ENCODE measurements around the gene ARFGAP2.

The ARFGAP2 gene

GRCh38 chr11:47163898-47164297 is 12.8 kb downstream of the ARFGAP2 start:
- no peak for TF ChIP-seq GATA3 (IDR thresholded peaks at IDR 0.05; ENCODE audit: low read depth, low read length)
- no peak for TF ChIP-seq GATA2 (IDR thresholded peaks at IDR 0.05; ENCODE audit: low read depth, low read length)

GRCh38 chr11:47163193-47163592 is 13.5 kb downstream of the ARFGAP2 start:
- TF ChIP-seq GATA3 (IDR thresholded peaks at IDR 0.05; ENCODE audit: low read depth, low read length) (no peak), GATA2 (IDR thresholded peaks at IDR 0.05; ENCODE audit: low read depth, low read length) (no peak)

- TF ChIP-seq GATA2 (IDR thresholded peaks at IDR 0.05; ENCODE audit: low read depth, low read length) (no peak), GATA3 (IDR thresholded peaks at IDR 0.05; ENCODE audit: low read depth, low read length) (no peak)
Measured at GRCh38 chr11:47162426-47162825, 14.3 kb downstream of the ARFGAP2 start.

- no peak for TF ChIP-seq GATA3 (IDR thresholded peaks at IDR 0.05; ENCODE audit: low read depth, low read length)
- TF ChIP-seq GATA2 (IDR thresholded peaks at IDR 0.05; ENCODE audit: low read depth, low read length): no peak
Measured at GRCh38 chr11:47161890-47162289, 14.8 kb downstream of the ARFGAP2 start.

- TF ChIP-seq GATA2 (IDR thresholded peaks at IDR 0.05; ENCODE audit: low read depth, low read length) (no peak), GATA3 (IDR thresholded peaks at IDR 0.05; ENCODE audit: low read depth, low read length) (no peak)
Measured at GRCh38 chr11:47161134-47161854, 15.4 kb downstream of the ARFGAP2 start.

- TF ChIP-seq GATA2 (IDR thresholded peaks at IDR 0.05; ENCODE audit: low read depth, low read length): no peak
- TF ChIP-seq GATA3 (IDR thresholded peaks at IDR 0.05; ENCODE audit: low read depth, low read length): no peak
Measured at GRCh38 chr11:47160753-47161133, 15.9 kb downstream of the ARFGAP2 start.

- TF ChIP-seq GATA2 (IDR thresholded peaks at IDR 0.05; ENCODE audit: low read depth, low read length): no peak
- no peak for TF ChIP-seq GATA3 (IDR thresholded peaks at IDR 0.05; ENCODE audit: low read depth, low read length)
Measured at GRCh38 chr11:47158242-47158641, 18.4 kb downstream of the ARFGAP2 start.

GRCh38 chr11:47157805-47158204 is 18.9 kb downstream of the ARFGAP2 start:
- TF ChIP-seq GATA3 (IDR thresholded peaks at IDR 0.05; ENCODE audit: low read depth, low read length) (no peak), GATA2 (IDR thresholded peaks at IDR 0.05; ENCODE audit: low read depth, low read length) (no peak)

GRCh38 chr11:47156951-47157350 is 19.7 kb downstream of the ARFGAP2 start:
- TF ChIP-seq GATA3 (IDR thresholded peaks at IDR 0.05; ENCODE audit: low read depth, low read length) (no peak), GATA2 (IDR thresholded peaks at IDR 0.05; ENCODE audit: low read depth, low read length) (no peak)

- TF ChIP-seq GATA2 (IDR thresholded peaks at IDR 0.05; ENCODE audit: low read depth, low read length) (no peak), GATA3 (IDR thresholded peaks at IDR 0.05; ENCODE audit: low read depth, low read length) (no peak)
Measured at GRCh38 chr11:47156333-47156732, 20.3 kb downstream of the ARFGAP2 start.

- TF ChIP-seq GATA2 (IDR thresholded peaks at IDR 0.05; ENCODE audit: low read depth, low read length) (no peak), GATA3 (IDR thresholded peaks at IDR 0.05; ENCODE audit: low read depth, low read length) (no peak)
Measured at GRCh38 chr11:47155879-47156278, 20.8 kb downstream of the ARFGAP2 start.

- TF ChIP-seq GATA3 (IDR thresholded peaks at IDR 0.05; ENCODE audit: low read depth, low read length): no peak
- TF ChIP-seq GATA2 (IDR thresholded peaks at IDR 0.05; ENCODE audit: low read depth, low read length): no peak
Measured at GRCh38 chr11:47154616-47155570, 21.8 kb downstream of the ARFGAP2 start.

- TF ChIP-seq GATA3 (IDR thresholded peaks at IDR 0.05; ENCODE audit: low read depth, low read length): no peak
- TF ChIP-seq GATA2 (IDR thresholded peaks at IDR 0.05; ENCODE audit: low read depth, low read length): 0 out of 2 replicates have a peak, but pooled peaks have one; percentile 3
Measured at GRCh38 chr11:47152953-47153950, 23.4 kb downstream of the ARFGAP2 start.

Measured in SH-SY5Y (cell line).